Gastroesophageal sphincter (tissue), 4 donors: ENCODE measurements around the gene OPA1. TPM values are rescaled to one million over a fixed set of nuclear protein-coding genes. Genes with fewer than 3 reads are reported as not detected.

Experiments
- ATAC-seq: fragments of 150-250 bp; one replicate; pipeline ENCODE4 v1.9.1; 2016; ENCODE audit warnings: mild to moderate bottlenecking, moderate library complexity
- H3K27ac ChIP-seq, 4 donors: fragments of 200-600 bp; sonication (generic) in 3 of 4; 1 replicate in 3 of 4; 2 replicates in 1 of 4; pipeline ENCODE4 v1.5.1; 2016 to 2019
- H3K27me3 ChIP-seq: fragments of 200-600 bp; sonication (generic); one replicate; pipeline ENCODE4 v1.5.1; 2019
- H3K36me3 ChIP-seq, 2 donors: fragments of 200-600 bp; sonication (generic); one replicate each; pipeline ENCODE4 v1.5.1; 2019; ENCODE audit warnings: control low read depth in 1 of 2
- H3K4me1 ChIP-seq, 3 donors: fragments of 200-600 bp; sonication (generic); 1 replicate in 2 of 3; 2 replicates in 1 of 3; pipeline ENCODE4 v1.5.1; 2016 to 2019; ENCODE audit warnings: control low read depth in 2 of 3
- H3K4me3 ChIP-seq, 2 donors: fragments of 200-600 bp; sonication (generic); one replicate each; pipeline ENCODE4 v1.5.1; 2019; ENCODE audit warnings: mild to moderate bottlenecking in 1 of 2, moderate library complexity in 1 of 2
- H3K9me3 ChIP-seq, 3 donors: fragments of 200-600 bp; sonication (generic); one replicate each; pipeline ENCODE4 v1.5.1; 2017 to 2019; ENCODE audit warnings: control low read depth in 2 of 3
- CTCF ChIP-seq, 4 experiments: fragments of 200-600 bp in 2 of 4; fragments of 450-650 bp in 2 of 4; sonication (generic) in 1 of 4; IDR thresholded peaks; one replicate each; pipeline ENCODE4 v1.5.1; 2017 to 2019; ENCODE audit warnings: antibody characterized with exemption in 4 of 4, mild to moderate bottlenecking in 2 of 4, moderate library complexity in 2 of 4
- EP300 ChIP-seq: sonication (generic); formaldehyde crosslinking; IDR thresholded peaks from one replicate; pipeline ENCODE4 v1.6.1; 2017; ENCODE audit warnings: antibody characterized with exemption, mild to moderate bottlenecking
- POLR2A ChIP-seq, 2 donors: fragments of 450-650 bp; IDR thresholded peaks; one replicate each; pipeline ENCODE4 v1.6.1; 2017; ENCODE audit warnings: antibody characterized with exemption in 2 of 2, mild to moderate bottlenecking in 2 of 2, moderate library complexity in 1 of 2
- POLR2AphosphoS5 ChIP-seq: sonication (generic); formaldehyde crosslinking; IDR thresholded peaks from one replicate; pipeline ENCODE4 v1.6.1; 2017; ENCODE audit warnings: antibody characterized with exemption
- WGBS, 2 donors: methylation state at CpG; one replicate each; pipeline ENCODE4 v1.1.5; 2018; ENCODE audit warnings: low coverage in 1 of 2; 5-methylcytosine and 5-hydroxymethylcytosine counted together
- total RNA-seq, 4 donors: library from RNA; depleted of rRNA; stranded (reverse); fragments of >200 nt; gene quantifications; one replicate each; pipeline ENCODE4 v1.1.0, GENCODE V29; 2016

The OPA1 gene
- total RNA-seq, 4 donors from 2014 or later, result 52.6 to 70.4 (median 57.9) TPM

- no peak for TF ChIP-seq EP300
- TF ChIP-seq CTCF (IDR thresholded peaks at IDR 0.05), result no peak
- no peak for TF ChIP-seq POLR2A (IDR thresholded peaks at IDR 0.05)
- no peak for TF ChIP-seq POLR2AphosphoS5
- H3K4me1 ChIP-seq, result peaks cover 0 to 30% (median 3%) of the 10 kb centered on the region in 3 donors
- H3K36me3 ChIP-seq, result peaks cover 0 to 24% of the 10 kb centered on the region in 2 donors
- ATAC-seq, result no peak
- no peaks in the 10 kb centered on the region for H3K27me3 ChIP-seq
- 90 to 94% methylated on average over 5 to 9 of the region's 9 CpGs for WGBS, 2 donors
- no peaks in the 10 kb centered on the region for H3K9me3 ChIP-seq
- H3K27ac ChIP-seq, result no peak overlapping the region
- H3K4me3 ChIP-seq, result no peak overlapping the region
Observed at GRCh38 chr3:193688834-193689714, 96.1 kb downstream of the OPA1 start.

GRCh38 chr3:193693774-193694173, 100.8 kb downstream of the OPA1 start:
- no peaks in the 10 kb centered on the region for H3K4me1 ChIP-seq
- H3K9me3 ChIP-seq, result no peaks in the 10 kb centered on the region
- H3K27ac ChIP-seq, result no peak overlapping the region
- no peak overlapping the region for H3K4me3 ChIP-seq
- peaks cover 0 to 45% of the 10 kb centered on the region in 2 donors for H3K36me3 ChIP-seq
- TF ChIP-seq CTCF (IDR thresholded peaks at IDR 0.05) (no peak), POLR2A (IDR thresholded peaks at IDR 0.05) (no peak), POLR2AphosphoS5 (no peak), EP300 (no peak)
- H3K27me3 ChIP-seq, result no peaks in the 10 kb centered on the region
- 74 to 92% methylated on average over 5 of the region's 5 CpGs for WGBS, 2 donors
- no peak for ATAC-seq

GRCh38 chr3:193701953-193702635, 109.1 kb downstream of the OPA1 start:
- TF ChIP-seq POLR2A (IDR thresholded peaks at IDR 0.05), result no peak
- no peak for TF ChIP-seq POLR2AphosphoS5
- TF ChIP-seq EP300, result no peak
- no peak for TF ChIP-seq CTCF (IDR thresholded peaks at IDR 0.05)
- Histone ChIP-seq H3K27ac (no peak overlapping the region), H3K27me3 (no peaks in the 10 kb centered on the region), H3K36me3 (peaks cover 0 to 18% of the 10 kb centered on the region in 2 donors), H3K9me3 (no peaks in the 10 kb centered on the region), H3K4me3 (no peak overlapping the region), H3K4me1 (no peaks in the 10 kb centered on the region)
- no peak for ATAC-seq
- WGBS, 2 donors, result 89 to 100% methylated on average over 3 to 6 of the region's 8 CpGs

- WGBS, 2 donors, result 47 to 59% methylated on average over 3 of the region's 3 CpGs
- no peaks in the 10 kb centered on the region for H3K4me1 ChIP-seq
- no peaks in the 10 kb centered on the region for H3K9me3 ChIP-seq
- H3K36me3 ChIP-seq, result peaks cover 0 to 18% of the 10 kb centered on the region in 2 donors
- ATAC-seq, result no peak
- no peaks in the 10 kb centered on the region for H3K27me3 ChIP-seq
- no peak overlapping the region for H3K4me3 ChIP-seq
- TF ChIP-seq CTCF (IDR thresholded peaks at IDR 0.05), result no peak
- TF ChIP-seq EP300, result no peak
- TF ChIP-seq POLR2A (IDR thresholded peaks at IDR 0.05), result no peak
- TF ChIP-seq POLR2AphosphoS5, result no peak
- no peak overlapping the region for H3K27ac ChIP-seq
Observed at GRCh38 chr3:193702967-193703366, 110.0 kb downstream of the OPA1 start.
